KOPT-K1 (cell line): ENCODE results near the gene EPHB2.
"Not testable (repeated sequence)": the region's sequence is repeated elsewhere in the genome, so short reads cannot be mapped to it uniquely, and the experiment has no call there.

ENCODE experiments used
- H3K27ac ChIP-seq: fragments of 200-600 bp; sonication (generic); 2 replicates; pipeline ENCODE4 v1.5.1; 2016; ENCODE audit warnings: antibody characterized with exemption, mild to moderate bottlenecking, low read depth, low read length; ENCODE audit not compliant: poor library complexity, severe bottlenecking
- H3K36me3 ChIP-seq: fragments of 200-600 bp; sonication (generic); 2 replicates; pipeline ENCODE4 v1.5.1; 2017; ENCODE audit warnings: antibody characterized with exemption, mild to moderate bottlenecking, low read length, moderate library complexity; ENCODE audit not compliant: insufficient read depth
- H3K9me3 ChIP-seq: fragments of 200-600 bp; sonication (generic); 2 replicates; pipeline ENCODE4 v1.5.1; 2017; ENCODE audit warnings: antibody characterized with exemption, low read length, mild to moderate bottlenecking; ENCODE audit not compliant: insufficient read depth, poor library complexity, severe bottlenecking

EPHB2 gene

GRCh38 chr1:22841142-22841541 is 130.5 kb downstream of the EPHB2 start:
- no peaks in the 10 kb centered on the region for H3K9me3 ChIP-seq
- H3K36me3 ChIP-seq = no peaks in the 10 kb centered on the region
- no peak overlapping the region for H3K27ac ChIP-seq

GRCh38 chr1:22841860-22842281 is 131.2 kb downstream of the EPHB2 start:
- Histone ChIP-seq H3K36me3 (no peaks in the 10 kb centered on the region), H3K27ac (no peak overlapping the region), H3K9me3 (no peaks in the 10 kb centered on the region)

- not testable (repeated sequence) for H3K27ac ChIP-seq, H3K36me3 ChIP-seq, H3K9me3 ChIP-seq
These were observed 133.0 kb downstream of the EPHB2 start for GRCh38 chr1:22843441-22844183.

- Histone ChIP-seq H3K9me3 (no peaks in the 10 kb centered on the region), H3K27ac (no peak overlapping the region), H3K36me3 (no peaks in the 10 kb centered on the region)
These were observed 134.0 kb downstream of the EPHB2 start for GRCh38 chr1:22844621-22845020.

GRCh38 chr1:22845398-22845935 is 134.8 kb downstream of the EPHB2 start:
- no peaks in the 10 kb centered on the region for H3K36me3 ChIP-seq
- no peaks in the 10 kb centered on the region for H3K9me3 ChIP-seq
- no peak overlapping the region for H3K27ac ChIP-seq

- H3K27ac ChIP-seq = no peak overlapping the region
- H3K36me3 ChIP-seq = no peaks in the 10 kb centered on the region
- no peaks in the 10 kb centered on the region for H3K9me3 ChIP-seq
These were observed 135.8 kb downstream of the EPHB2 start for GRCh38 chr1:22846458-22846857.

- no peaks in the 10 kb centered on the region for H3K9me3 ChIP-seq
- no peak overlapping the region for H3K27ac ChIP-seq
These were observed 136.6 kb downstream of the EPHB2 start for GRCh38 chr1:22847249-22847648.

GRCh38 chr1:22847709-22848108 is 137.1 kb downstream of the EPHB2 start:
- Histone ChIP-seq H3K9me3 (no peaks in the 10 kb centered on the region), H3K36me3 (no peaks in the 10 kb centered on the region), H3K27ac (no peak overlapping the region)

More at GRCh38 chr1:22847249-22847648, 136.6 kb downstream of the EPHB2 start:
- no peaks in the 10 kb centered on the region for H3K36me3 ChIP-seq

- Histone ChIP-seq H3K27ac (no peak overlapping the region), H3K36me3 (no peaks in the 10 kb centered on the region), H3K9me3 (no peaks in the 10 kb centered on the region)
These were observed 137.8 kb downstream of the EPHB2 start for GRCh38 chr1:22848405-22848804.

GRCh38 chr1:22849770-22850169 is 139.1 kb downstream of the EPHB2 start:
- no peaks in the 10 kb centered on the region for H3K9me3 ChIP-seq
- no peak overlapping the region for H3K27ac ChIP-seq
- H3K36me3 ChIP-seq = no peaks in the 10 kb centered on the region

- Histone ChIP-seq H3K9me3 (no peaks in the 10 kb centered on the region), H3K27ac (no peak overlapping the region), H3K36me3 (no peaks in the 10 kb centered on the region)
These were observed 139.6 kb downstream of the EPHB2 start for GRCh38 chr1:22850281-22850680.

GRCh38 chr1:22850681-22851080 is 140.0 kb downstream of the EPHB2 start:
- H3K27ac ChIP-seq = no peak overlapping the region
- H3K36me3 ChIP-seq = no peaks in the 10 kb centered on the region
- no peaks in the 10 kb centered on the region for H3K9me3 ChIP-seq

- Histone ChIP-seq H3K27ac (no peak overlapping the region), H3K36me3 (no peaks in the 10 kb centered on the region), H3K9me3 (no peaks in the 10 kb centered on the region)
These were observed 140.9 kb downstream of the EPHB2 start for GRCh38 chr1:22851517-22851916.

GRCh38 chr1:22852144-22852655 is 141.6 kb downstream of the EPHB2 start:
- no peaks in the 10 kb centered on the region for H3K36me3 ChIP-seq
- no peak overlapping the region for H3K27ac ChIP-seq
- H3K9me3 ChIP-seq = no peaks in the 10 kb centered on the region

GRCh38 chr1:22853651-22854185 is 143.1 kb downstream of the EPHB2 start:
- Histone ChIP-seq H3K9me3 (no peaks in the 10 kb centered on the region), H3K27ac (no peak overlapping the region), H3K36me3 (no peaks in the 10 kb centered on the region)
